ENCODE data around the gene PWWP2B.
A peak's percentile ranks its signal among the peaks of the same experiment; 100 is the strongest.
"Not testable (repeated sequence)": the region's sequence is repeated elsewhere in the genome, so short reads cannot be mapped to it uniquely, and the experiment has no call there.

The PWWP2B gene

DNA sequence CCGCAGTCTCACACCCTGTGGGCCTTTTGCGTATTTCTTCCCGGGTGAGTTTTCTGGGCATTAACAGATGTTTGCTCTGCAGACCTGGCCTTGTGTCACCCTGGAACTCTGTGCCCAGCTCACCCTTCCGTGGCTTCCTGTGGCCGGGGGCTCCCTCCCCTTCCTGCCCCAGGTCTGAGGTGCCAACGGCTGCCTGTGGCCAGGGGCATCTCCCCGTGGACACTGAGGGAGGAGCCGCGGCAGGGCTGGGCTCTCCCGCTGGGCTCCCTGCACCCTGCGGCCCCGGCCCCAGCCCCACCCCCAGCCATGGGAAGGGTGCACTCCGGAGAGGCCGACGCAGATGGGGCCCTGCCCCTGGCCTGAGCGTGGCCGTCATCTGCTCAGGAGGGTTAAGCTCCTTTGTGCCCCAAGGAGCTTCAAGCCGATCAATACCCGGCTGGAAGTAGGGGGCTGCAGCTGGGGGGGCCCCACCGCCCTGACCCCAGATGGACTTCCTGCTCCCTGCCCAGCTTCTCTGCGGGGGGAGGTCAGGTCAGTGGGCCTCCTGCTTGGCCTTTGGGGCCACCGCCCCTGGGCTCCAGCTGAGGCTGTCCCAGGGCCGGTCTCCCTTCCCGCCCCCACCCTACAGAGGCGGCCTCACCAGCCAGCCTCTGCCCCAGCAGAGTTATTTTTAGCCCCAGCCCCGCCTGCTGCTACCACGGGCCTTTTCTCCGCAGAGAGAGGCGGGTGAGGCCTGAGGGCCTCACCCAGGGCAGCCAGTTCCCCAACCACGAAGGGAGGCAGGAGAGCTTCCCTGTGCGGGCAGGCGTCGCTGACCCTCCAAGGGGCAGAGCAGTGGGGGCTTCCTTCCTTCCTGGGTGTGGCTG is 24.2 kb downstream of the PWWP2B start:
- DNase-seq = peak; percentile 18

DNA sequence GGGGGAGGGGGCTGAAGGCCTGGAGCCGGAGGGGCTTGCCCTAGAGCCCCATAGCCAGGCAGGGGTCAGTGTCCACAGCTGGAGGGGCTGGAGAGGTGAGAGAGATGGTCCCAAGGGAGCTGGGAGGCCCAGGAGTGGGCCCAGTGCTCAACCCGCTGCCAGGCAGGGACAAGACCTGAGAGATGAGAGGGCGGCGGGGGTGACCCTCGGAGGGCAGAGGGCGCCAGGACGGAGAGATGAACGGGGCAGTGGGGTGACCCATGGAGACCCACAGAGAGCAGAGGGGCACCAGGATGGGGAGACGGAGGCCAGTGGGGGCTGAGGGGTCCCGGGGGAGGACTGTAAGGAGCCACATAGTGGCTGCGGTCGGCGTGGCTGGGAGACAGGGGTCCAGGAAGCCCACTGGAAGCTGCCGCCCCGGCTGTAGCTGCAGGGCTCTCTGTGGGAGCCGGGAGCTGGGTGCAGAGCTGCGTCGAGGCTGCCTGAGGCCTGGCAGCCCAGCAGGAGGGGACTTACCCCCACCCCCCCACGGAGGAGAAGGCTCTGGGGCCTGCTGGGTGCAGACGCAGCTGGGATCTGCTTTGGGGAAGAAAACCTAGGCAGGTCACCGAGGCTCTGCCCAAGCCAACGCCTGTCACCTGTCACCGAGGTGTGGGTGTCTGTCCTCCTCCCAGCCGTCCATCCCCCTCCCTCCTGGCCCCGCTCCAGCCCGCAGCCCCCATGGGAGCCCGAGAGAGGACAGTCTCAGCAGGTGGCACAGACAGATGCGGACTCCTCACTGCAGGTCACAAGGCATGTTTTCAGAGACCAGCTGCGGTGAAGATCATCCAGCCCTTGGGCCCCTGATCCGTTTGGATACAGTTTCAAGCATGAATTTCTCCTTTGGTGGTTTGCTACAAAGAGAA is 25.1 kb downstream of the PWWP2B start:
- no peak for DNase-seq

DNA sequence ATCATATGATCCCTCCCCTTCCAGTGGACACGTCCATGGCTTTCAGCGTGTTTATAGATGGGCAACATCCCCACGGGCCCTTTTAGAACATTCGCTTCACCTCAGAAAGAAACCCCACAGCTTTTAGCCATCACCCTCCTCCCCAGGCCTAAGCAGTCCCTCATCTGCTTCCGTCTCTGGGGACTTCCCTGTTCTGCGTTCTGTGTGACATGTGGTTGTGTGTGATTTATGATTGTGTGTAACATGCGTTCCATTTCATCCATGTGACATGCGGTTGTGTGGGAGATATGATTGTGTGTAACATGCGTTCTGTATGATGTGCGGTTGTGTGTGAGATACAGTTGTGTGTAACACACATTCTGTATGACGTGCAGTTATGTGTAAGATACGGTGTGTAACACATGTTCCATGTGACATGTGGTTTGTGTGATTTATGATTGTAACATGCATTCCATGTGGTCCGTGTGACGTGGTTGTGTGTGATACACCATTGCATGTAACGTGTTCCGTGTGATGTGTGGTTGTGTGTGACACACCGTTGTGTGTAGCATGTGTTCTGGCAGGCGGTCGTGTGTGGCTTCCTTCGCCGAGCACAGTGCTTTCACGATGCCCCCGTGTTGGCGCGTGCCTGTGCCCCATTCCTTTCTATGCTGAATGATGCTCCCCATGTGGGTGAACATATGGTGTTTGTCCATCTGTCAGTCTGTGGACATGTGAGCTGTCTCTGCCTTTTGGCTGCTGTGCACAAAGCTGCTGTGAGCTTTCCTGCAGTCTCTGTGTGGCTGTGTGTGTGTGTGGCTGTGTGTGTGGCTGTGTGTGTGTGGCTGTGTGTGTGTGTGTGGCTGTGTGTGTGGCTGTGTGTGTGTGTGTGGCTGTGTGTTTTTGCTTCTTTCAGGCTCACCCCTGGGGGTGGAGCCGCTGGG is 26.2 kb downstream of the PWWP2B start:
- DNase-seq = no peak

DNA sequence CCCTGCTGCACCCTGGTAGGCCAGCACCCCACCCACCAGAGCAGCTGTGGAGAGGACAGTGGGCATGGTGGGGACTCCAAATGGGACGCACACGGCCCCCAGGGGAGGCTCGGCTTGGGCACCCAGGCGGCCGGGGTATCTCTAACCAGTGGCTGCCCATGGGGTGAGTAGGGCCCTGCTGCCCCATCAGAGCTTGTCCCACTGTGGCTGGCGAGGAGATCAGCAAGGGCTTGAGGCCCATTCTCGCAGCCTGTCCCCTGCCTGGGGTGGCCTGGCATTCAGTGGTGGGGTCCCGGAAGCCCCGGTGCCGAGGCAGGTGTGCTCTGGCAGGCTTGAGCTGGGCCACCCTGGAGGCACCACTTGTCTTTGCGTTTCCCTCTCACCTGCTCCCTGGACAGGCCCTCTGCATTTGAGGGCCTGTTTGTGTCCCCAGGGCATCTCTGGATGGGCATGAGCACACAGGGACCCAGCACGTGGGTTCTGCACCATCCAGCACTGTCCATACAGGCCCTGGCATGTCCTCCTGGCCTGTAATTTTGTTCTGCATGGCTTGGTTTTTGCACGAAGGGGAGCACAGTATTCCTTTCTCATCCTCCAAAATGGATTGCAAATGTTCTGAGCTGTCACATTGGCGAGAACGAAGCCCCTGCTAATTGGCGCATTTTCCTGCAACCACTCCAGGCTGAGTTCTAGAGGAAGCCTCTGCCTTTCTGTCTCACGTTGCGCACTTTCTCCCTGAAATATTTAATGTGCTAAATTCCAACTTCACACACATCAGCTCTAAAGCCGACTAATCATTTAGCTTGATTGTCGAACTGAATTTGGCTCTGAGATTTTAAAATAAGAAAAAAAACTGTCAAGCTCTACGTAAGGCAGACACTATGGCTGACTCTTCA is 27.2 kb downstream of the PWWP2B start:
- no peak for DNase-seq

DNA sequence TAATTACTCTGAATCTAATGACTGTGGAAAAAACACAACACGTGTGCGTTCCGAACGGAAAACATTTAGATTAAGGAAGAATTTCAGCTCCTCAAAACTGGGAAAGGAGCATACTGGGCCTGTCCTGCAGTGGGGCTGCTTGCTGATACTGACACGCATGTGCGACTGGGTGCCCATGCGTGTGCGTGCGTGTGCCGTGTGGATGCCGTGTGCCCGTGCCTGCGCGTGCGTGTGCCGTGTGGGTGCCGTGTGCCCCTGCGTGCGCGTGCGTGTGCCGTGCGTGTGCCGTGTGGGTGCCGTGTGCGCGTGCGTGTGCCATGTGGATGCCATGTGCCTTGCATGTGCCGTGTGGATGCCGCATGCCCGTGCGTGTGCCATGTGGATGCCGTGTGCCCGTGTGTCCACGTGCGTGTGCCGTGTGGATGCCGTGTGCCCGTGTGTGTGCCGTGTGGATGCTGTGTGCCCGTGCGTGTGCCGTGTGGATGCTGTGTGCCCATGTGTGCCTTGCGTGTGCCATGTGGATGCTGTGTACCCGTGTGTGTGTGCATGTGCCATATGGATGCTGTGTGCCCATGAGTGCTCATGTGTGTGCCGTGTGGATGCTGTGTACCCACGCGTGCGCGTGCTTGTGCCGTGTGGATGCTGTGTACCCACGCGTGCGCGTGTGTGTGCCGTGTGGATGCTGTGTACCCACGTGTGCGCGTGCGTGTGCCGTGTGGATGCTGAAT is 28.2 kb downstream of the PWWP2B start:
- DNase-seq = no peak

DNA sequence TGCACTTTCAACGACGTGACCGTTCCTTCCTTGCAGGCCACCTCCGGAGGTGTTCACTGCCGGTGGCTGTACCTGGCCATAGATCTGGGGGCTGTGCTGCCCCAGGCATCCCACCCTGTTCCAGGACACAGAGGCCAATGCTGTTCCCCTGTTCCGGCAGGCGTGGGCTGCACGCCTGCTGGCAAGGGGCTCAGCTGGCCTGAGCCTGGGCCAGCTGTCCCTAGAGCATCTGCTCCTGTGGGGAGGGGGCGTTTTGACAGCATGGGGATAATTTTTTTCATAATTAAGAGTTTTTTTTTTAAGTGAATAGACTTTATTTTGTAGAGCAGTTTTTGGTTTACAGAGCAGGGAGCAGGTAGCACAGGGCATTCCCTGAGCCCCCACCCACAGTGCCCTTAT is 28.8 kb downstream of the PWWP2B start:
- no peak for DNase-seq

DNA sequence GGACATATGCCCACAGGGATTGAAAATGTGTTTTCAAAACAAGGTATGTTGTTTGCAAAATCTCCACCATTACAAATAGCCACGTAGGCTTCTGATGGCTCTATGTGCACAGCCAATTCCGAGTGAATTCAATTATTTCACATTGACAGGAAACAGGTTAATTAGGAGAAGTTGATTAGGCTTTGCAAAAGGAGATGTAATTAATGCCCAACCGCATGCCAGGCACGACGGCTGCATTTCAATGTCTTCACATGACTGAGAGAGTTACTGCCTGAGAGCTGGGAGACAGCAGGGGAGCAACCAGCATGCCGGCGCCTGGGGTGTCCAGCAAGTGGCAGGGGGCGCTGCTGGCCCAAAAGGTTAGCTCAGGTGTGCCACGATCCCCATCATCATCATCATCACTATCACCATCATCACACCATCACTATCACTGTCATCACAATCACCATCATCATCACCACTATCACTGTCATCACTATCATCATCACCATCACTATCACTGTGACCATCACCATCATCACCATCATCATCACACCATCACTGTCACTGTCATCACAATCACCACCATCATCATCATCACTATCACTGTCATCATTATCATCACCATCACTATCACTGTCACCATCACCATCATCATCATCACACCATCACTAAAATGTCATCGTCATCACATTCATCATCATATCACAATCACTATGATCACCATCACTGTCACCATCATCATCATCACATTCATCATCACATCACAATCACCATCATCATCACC is 30.2 kb downstream of the PWWP2B start:
- no peak for DNase-seq

DNA sequence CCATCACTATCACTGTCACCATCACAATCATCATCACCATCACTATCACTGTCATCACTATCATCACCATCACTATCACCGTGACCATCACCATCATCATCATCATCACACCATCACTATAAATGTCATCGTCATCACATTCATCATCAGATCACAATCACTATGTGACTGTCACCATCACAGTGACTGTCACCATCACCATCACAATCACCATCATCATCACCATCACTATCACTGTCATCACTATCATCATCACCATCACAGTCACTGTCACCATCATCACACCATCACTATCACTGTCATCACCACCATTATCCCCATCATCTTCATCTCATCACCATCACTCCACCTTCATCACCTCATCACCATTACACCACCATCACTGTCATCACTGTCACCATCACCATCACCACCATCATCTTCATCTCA is 31.0 kb downstream of the PWWP2B start:
- DNase-seq = no peak

DNA sequence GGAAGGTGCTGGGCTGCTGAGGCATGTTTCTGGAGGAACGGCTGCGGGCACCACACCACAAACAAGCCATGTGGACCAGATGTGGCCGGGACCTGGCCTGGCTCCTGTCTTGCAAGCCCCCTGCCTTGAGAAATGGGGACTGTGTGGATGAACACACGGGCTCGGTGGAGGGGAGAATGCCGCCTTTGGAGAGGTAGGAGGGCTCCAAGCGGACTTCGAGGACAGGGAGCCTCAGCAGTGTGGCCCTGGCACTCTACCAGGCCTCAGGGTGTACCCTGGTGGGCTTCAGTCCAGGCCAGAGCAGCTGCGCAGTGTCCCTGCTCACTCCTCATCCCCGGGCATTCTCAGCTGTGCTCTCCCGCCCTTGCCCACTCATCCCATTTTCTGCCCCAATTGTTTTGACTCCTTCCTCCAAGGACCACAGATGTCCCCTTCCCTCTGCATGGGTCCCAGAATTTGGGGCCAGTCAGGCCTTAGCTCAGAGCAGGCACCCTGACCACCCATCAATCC is 31.5 kb downstream of the PWWP2B start:
- no peak for DNase-seq

DNA sequence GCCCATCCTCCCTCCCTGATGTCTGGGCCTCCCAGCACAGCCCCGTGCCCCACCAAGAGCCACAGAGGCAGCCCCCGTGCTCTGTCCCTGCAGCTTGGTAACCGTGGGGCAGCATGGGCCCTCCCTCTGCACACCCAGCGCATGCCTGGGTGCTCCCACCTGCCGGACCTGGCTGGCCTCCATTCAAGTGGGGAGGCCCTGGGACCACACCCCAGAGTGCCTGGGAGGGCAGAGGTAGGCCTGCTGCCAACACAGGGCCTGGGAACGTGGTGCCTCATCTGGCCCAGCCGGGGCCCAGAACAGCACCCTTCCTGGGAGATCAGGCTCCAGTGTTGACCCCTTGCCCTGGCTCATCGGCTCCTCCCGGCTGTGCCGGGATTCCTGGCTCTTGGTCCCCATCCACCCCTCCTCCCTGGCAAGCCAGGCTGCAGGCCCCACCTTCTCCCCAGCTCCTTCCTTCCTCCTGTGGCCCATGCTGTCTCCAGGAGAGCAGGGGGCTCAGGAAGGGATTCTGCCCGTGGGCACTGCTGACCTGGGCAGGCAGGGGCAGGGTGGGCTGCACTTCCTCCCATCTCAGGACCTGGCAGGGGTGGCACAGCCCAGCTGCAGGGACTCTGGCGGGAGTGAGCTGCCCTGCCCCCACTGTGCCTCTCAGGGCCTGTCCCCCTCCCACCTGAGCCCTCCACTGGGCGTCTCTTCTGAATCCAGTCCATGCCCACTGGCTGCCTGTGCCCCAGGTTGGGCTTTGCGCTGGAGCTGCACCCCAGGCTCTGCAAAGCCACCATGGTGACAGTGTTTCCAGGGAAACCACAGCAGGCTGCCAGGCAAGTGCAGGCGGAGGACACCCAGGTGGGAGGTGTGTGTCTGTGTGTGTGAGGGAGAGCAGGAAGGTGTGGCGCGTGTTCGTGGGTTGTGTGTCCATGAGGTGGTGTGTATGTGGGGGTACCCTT is 32.6 kb downstream of the PWWP2B start:
- DNase-seq = no peak

DNA sequence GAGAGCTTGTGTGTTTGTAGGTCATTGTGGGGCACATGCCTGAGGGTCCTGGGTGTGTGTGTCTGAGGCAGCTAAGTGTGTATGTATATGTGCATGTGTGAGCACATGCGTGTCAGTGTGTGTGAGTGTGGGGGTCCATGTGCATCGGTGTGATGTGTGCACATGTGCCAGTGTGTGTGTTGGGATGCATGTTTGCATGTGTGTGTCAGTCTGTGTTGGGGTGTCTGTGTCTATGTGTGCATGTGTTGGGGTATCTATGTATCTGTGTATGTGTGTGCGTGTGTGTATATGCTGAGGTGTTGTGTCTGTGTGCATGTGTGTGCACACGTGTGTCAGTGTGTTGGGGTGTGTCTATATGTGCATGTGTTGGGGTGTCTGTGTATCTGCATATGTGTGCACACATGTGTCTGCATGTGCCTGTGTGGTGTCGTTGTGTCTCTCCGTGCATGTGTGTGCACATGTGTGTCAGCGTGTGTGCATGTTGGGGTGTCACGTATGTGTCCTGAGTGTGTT is 33.3 kb downstream of the PWWP2B start:
- DNase-seq = no peak

DNA sequence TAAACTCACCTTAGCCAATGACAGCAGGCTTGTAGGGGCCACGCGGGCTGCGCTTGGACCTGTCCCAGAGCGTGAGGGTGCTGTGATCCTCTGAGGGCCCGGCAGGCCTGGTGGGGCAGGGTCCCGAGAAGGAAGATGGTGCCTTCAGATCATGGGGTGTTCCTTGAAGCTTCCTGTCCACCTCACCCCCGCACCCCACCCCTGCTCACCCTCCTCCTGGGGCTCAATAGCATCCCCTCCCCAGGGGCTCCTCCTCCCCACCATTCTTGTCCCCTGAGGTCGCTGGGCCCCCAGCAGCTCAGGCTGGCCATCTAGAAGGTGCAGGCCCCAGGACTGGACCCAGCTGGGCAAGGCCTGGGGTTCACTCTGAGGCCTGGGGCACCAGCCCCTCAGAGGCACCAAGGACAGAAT is 33.9 kb downstream of the PWWP2B start:
- no peak for DNase-seq

DNA sequence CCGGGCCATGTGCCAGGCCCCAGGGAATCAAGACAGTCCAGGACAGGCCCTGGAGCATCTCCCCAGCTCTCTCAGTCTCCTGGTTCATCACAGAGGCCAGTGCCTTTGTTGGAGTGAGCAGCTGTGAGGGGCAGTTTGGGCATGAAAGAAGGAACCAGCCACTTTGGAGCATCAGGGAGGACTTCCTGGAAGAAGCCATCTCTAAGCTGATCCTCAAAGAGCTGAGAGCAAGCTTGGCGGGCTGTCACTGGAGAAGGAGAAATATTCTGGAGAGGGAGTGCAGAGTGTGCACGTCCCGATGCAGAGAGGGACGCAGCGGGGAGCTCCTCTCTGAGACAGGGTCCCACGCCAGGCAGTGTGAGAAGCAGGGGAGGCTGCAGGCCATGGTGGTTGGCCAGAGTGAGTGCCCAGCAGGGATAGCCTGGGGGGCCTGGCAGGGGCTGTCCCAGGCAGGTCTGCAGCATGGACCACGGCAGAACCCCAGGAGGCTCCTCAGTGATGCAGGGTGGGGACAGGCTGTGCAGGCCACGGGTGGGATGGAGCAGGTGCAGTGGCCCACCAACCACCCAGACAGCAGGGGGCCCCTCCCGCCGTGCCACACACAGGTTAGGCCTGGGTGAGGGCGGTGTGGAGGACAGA is 34.7 kb downstream of the PWWP2B start:
- DNase-seq = no peak

DNA sequence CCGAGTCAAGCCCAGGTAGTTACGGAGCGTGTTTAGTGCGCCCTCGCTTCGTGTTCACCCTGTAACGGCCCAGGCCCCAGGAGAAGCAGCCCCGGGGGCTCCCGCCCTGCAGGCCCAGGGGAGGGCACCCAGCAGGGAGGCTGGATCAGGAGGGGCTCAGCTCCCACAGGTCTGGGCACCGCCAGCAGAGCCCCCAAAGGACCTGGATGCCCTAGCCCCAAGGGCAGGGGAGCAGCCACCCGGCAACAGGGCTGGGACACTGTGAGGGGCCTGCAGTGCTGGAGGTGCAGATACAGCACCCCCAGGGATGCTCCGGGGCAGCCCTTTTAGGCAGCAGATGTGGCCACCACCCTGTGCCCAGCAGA is 35.2 kb downstream of the PWWP2B start:
- DNase-seq = no peak

DNA sequence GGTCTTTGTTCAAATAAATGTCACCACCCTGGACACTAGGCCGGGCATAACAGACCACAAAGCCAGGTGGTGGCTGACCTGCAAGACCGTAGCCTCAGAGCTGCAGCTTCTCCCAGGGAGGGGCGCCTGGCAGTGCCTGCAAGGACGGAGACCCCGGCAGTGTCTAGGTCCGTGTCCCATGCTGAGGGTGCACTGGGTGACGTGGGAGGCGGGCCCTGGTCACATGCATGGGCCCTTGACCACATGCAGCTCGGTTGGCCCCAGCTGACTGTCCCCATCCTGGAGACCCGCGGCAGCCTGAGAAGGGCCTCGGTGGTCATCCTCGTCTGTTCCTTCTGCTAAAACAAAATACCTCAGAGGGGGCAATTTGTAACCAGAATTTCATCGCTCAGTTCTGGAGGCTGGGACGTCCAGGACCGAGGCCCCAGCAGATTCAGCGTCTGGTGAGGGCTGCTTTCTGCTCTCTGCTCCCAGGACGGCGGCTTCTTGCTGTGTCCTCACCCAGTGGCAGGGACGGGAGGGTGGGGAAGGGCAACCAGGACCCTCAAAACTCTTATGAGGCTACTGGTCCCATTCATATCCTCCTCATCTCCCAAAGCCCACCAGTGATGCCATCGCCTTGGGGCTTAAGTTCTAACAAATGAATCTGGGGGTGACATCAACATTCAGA is 36.8 kb downstream of the PWWP2B start:
- no peak for DNase-seq

DNA sequence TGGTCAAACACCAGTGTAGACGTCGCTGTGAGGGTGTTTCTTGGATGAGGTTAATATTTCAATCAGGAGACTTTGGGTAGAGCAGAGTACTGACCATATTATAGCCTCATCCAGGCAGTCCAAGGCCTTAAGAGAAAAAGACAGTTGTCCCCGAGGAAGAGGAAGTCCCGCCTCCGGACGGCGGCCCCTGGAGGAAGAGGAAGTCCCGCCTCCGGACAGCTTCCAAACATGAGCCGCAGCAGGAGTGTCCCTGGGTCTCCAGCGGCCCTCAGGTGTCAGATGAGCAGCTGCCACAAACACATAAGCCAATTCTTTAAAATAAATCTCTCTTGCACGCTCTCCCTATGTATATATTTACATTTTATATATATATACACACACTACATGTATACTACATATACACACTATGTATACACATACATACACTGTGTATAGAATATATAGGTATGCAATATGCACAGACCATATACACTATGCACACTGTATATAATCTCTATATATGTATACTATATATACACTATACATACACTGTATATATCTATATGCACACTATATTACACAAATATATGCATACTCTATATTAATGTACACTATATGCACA is 37.5 kb downstream of the PWWP2B start:
- DNase-seq = peak; percentile 46

DNA sequence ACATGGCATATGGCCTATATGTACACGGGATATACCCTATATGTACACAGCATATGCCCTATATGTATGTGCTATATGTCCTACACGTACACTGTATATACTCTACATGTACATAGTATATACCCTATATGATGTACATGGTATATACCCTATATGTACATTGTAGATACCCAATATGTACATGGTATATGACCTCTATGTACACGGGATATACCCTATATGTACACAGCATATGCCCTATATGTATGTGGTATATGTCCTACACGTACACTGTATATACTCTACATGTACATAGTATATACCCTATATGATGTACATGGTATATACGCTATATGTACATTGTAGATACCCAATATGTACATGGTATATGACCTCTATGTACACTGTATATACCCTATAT is 38.3 kb downstream of the PWWP2B start:
- not testable (repeated sequence) for DNase-seq
